ENCODE data around the gene LDB3.

- TF ChIP-seq, protein P1, sequence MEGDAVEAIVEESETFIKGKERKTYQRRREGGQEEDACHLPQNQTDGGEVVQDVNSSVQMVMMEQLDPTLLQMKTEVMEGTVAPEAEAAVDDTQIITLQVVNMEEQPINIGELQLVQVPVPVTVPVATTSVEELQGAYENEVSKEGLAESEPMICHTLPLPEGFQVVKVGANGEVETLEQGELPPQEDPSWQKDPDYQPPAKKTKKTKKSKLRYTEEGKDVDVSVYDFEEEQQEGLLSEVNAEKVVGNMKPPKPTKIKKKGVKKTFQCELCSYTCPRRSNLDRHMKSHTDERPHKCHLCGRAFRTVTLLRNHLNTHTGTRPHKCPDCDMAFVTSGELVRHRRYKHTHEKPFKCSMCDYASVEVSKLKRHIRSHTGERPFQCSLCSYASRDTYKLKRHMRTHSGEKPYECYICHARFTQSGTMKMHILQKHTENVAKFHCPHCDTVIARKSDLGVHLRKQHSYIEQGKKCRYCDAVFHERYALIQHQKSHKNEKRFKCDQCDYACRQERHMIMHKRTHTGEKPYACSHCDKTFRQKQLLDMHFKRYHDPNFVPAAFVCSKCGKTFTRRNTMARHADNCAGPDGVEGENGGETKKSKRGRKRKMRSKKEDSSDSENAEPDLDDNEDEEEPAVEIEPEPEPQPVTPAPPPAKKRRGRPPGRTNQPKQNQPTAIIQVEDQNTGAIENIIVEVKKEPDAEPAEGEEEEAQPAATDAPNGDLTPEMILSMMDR (IDR thresholded peaks at IDR 0.05): no peak
- TF ChIP-seq POLR2AphosphoS5 (IDR thresholded peaks at IDR 0.05; ENCODE audit: insufficient read depth in 1 of 2, low read depth in 1 of 2) (no peak), POLR2A (IDR thresholded peaks at IDR 0.05) (no peak)
Observed at GRCh38 chr10:86749854-86750253, 81.5 kb downstream of the LDB3 start.
